Coronary artery (tissue), 2 donors: Measurements from ENCODE around the gene TYW1B.
"Not testable (repeated sequence)": the region's sequence is repeated elsewhere in the genome, so short reads cannot be mapped to it uniquely, and the experiment has no call there.

ENCODE experiments used
- DNase-seq: peaks from one replicate; pipeline ENCODE4 v3.0.0-alpha.2; 2017; ENCODE audit warnings: low spot score
- H3K27ac ChIP-seq, 2 donors: fragments of 200-600 bp; sonication (generic); one replicate each; pipeline ENCODE4 v1.5.1; 2016 to 2019
- H3K4me3 ChIP-seq: fragments of 200-600 bp; sonication (generic); 2 replicates; pipeline ENCODE4 v1.5.1; 2016; ENCODE audit warnings: mild to moderate bottlenecking, moderate library complexity
- TF ChIP-seq, protein P1 (sequence below): fragments of 200-600 bp; sonication (generic); IDR thresholded peaks from one replicate; pipeline ENCODE4 v1.5.1; 2019; ENCODE audit warnings: antibody characterized with exemption

Gene TYW1B

DNA sequence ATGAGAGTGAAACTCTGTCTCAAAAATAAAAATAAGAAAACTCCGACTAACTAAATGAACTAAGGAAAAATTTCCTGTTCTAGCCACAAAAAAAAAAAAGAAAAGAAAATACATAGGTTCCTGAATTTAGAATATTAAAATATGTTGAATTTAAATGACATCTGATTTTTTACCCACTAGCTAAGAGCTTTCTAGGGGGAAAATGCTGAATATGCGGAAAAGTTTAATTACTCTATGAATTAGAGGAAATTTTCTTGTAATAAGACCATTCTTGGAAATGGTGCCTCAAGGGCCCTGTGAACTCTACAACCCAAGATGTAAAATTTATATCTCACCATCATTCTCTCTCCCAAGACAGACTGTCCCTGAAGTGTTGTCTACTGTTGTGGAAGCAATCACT, 250.9 kb downstream of the TYW1B start:
- TF ChIP-seq, protein P1, sequence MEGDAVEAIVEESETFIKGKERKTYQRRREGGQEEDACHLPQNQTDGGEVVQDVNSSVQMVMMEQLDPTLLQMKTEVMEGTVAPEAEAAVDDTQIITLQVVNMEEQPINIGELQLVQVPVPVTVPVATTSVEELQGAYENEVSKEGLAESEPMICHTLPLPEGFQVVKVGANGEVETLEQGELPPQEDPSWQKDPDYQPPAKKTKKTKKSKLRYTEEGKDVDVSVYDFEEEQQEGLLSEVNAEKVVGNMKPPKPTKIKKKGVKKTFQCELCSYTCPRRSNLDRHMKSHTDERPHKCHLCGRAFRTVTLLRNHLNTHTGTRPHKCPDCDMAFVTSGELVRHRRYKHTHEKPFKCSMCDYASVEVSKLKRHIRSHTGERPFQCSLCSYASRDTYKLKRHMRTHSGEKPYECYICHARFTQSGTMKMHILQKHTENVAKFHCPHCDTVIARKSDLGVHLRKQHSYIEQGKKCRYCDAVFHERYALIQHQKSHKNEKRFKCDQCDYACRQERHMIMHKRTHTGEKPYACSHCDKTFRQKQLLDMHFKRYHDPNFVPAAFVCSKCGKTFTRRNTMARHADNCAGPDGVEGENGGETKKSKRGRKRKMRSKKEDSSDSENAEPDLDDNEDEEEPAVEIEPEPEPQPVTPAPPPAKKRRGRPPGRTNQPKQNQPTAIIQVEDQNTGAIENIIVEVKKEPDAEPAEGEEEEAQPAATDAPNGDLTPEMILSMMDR: no peak
- no peak overlapping the region for H3K4me3 ChIP-seq
- no peak overlapping the region for H3K27ac ChIP-seq
- no peak for DNase-seq

DNA sequence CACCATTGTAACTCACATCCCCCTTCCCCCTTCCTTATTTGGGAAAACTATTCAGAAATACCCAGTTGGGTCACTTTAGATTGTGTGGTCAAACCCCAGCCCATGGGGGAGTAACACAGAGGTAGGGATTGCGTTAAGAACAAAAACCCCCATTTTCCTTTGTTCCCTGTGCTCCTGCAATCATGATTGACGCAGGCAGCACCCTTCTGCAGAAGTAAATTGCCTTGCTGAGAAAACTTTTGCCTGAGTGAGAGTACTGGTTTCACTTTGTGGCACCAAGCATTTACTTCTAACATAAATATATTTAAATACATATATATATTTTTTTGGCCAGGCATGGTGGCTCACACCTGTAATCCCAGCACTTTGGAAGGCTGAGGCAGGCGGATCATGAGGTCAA, 266.0 kb downstream of the TYW1B start:
- not testable (repeated sequence) for H3K27ac ChIP-seq, H3K4me3 ChIP-seq, DNase-seq

DNA sequence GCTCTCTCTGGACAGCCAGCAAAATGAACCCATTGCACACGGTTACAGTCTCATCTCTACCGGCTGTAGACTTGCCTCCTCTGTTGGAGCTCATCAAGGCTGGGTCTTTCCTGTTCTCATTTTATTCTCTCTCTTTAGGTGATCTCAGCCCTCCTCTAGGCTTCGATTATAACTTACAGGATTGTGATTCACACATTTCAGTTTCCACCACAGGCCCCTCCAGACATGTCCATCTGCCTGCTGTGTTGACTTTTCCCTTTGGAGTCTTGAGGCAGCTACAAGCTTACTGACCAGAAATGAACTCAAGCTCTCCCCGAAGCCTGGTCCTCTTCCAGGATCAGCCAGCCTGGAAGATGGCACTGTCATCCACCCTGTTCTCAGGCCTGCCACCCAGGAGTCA, 268.5 kb downstream of the TYW1B start:
- DNase-seq, H3K27ac ChIP-seq, H3K4me3 ChIP-seq: not testable (repeated sequence)

DNA sequence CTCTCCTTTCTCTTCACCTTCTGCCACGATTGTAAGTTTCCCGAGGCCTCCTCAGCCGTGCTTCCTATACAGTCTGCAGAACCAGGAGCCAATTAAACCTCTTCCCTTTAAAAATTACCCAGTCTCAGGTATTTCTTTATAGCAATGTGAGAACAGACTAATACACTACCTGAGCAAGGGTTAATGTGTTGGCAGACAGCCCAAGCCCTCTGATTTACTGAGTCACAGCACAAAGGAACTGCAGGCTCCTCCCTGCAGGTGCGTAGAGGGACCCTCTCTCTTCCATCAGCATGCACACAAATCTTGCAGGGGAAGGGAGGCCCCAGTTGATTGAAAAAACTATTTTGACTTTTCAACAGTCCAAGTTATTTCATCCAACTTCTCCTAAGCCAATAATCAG, 271.3 kb downstream of the TYW1B start:
- not testable (repeated sequence) for H3K27ac ChIP-seq, H3K4me3 ChIP-seq, DNase-seq

DNA sequence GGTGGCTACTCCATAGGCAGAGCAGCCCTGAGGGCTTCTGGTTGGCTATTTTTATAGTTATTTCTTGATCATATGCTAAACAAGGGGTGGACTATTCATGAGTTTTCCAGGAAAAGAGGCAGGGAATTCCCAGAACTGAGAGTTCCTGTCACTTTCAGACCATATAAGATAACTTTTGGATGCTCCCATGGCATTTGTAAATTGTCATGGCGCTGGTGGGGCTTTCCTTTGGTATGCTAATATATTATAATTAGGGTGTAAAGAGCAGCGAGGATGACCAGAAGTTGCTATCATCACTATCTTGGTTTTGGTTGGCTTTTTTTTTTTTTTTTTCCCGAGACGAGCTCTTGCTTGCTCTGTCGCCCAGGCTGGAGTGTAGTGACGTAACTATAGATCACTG, 272.8 kb downstream of the TYW1B start:
- not testable (repeated sequence) for H3K4me3 ChIP-seq, H3K27ac ChIP-seq, DNase-seq

DNA sequence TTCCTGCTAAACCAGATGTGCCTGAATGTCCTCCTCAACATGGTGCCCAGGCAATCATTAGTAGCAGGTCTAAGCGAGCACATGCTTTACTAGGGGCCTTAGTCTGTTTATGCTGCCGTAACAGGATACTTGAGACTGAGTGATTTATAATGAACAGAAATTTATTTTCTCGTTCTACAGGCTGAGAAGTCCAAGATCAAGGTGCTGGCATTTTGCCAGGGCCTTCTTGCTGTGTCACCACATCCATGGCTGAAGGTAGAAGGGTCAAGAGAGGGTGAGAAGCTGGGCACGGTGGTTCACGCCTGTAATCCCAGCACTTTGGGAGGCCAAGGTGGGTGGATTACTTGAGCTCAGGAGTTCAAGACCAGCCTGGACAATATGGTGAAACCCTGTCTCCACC, 273.6 kb downstream of the TYW1B start:
- H3K4me3 ChIP-seq, DNase-seq, H3K27ac ChIP-seq: not testable (repeated sequence)

DNA sequence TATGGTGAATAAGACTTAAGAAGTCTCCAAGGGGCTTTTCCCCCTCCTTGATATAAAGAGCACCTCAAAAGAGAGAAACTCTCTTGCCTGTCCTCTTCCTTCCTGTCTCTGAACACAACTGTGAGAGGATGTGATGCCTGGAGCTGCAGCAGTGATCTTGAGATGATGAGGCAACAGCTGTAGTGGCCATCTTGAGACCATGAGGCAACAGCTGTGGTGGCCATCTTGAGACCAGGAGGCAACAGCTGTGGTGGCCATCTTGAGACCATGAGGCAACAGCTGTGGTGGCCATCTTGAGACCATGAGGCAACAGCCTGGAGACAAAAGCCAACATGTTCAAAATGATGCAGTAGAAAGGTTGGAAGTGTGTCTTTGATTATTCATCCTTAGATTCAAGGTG, 277.5 kb downstream of the TYW1B start:
- H3K27ac ChIP-seq, DNase-seq, H3K4me3 ChIP-seq: not testable (repeated sequence)

DNA sequence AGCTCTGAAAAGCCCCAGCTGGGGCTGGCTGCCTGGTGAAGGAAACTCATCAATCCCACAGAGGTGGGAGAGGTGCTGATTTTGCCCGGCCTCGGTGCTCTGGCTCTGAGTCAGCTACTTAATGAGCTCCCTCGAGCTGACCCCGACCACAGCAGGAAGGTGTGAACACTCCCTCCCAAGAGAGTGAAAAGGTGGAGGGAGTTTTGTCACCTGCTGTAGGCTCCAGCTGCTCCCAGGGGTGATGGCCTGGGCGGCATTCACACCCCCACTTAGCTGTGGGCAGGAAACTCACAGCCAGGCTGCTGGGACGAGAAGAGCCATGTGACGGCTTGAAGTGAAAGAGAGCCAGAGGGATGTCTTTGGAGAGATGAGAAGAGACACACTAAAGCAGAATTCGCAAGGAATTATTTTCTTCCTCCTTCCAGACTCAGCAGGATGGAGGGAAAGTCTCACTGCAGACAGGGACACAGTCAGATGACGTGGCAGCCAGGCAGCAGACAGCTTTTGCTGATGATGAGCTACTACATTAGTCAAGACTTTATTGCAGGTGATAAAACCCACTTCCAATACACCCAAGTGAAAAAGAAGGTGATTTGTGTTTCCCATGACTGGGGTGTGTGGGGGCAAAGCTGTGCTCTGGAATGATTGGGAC, 281.3 kb downstream of the TYW1B start:
- H3K4me3 ChIP-seq, H3K27ac ChIP-seq, DNase-seq: not testable (repeated sequence)

DNA sequence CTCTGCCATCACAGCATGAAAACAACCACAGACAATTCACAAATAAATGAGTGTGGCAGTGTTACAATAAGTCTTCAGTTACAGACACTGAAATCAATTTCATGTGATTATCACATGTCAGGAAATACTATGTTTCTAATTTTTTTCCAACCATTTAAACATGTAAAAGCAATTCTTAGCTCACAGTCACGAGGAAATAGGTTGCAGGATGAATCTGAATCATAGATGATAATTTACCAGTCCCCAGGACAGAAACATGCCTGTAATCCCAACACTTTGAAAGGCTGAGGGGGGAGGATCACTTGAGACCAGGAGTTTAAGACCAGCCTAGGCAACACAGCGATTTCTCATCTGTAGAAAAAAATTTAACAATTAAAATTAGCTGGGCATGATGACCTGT, 283.5 kb downstream of the TYW1B start:
- DNase-seq, H3K27ac ChIP-seq, H3K4me3 ChIP-seq: not testable (repeated sequence)

DNA sequence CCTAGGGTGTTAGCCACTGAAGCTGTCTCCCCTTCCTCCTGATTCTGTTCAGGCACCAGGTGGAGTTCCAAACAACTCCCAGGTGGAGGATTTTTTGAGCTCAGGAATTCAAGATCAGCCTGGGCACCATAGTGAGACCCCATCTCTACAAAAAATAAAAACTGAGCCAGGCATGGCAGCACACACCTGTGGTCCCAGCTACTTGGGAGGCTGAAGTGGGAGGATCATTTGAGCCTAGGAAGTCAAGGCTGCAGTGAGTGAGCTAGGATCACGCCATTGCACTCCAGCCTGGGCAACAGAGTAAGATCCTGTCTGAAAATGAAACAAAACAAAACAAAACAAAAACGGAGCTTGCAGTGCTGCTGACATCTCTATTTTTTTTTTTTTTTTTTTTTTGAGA, 287.1 kb downstream of the TYW1B start:
- TF ChIP-seq, protein P1: no peak
- no peak for DNase-seq
- no peak overlapping the region for H3K4me3 ChIP-seq
- H3K27ac ChIP-seq: no peak overlapping the region

DNA sequence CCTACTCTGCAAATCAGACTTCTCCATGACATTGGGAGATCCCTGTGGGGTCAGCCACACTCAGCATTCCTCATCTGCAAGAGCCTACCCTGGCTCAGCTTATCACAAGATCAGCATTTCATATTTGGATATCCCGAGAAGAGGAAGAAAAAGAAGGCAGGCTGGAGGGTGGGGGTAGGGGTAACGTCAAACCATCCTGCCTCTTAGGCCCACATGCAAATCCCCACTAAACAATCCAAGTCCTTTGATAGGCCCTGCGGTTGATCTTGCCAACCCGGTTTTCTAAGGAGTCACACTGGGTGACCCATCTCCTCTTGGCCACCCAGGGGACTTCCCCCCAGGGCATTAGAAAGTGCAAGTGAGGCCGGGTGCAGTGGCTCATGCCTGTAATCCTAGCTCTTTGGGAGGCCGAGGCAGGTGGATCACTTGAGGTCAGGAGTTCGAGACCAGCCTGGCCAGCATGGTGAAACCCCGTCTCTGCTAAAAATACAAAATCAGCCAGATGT, 287.8 kb downstream of the TYW1B start:
- Histone ChIP-seq H3K4me3 (no peak overlapping the region), H3K27ac (no peak overlapping the region)
- DNase-seq: no peak
- TF ChIP-seq, protein P1: no peak

DNA sequence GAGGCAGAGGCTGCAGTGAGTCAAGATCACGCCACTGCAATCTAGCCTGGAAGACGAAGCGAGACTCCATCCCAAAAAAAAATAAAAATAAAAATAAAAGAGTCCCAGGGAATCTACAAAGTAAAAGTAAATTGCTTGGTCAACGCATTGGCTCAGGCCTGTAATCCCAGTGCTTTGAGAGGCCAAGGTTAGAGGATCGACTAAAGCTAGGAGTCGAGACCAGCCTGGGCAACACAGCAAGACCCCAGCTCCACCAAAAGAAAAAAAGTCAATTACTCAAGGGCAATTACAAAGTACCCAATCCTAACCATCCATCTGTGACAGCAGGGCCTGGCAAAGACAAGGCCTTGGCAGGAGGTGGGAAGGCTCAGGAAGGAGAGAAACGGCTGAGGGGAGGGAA, 288.3 kb downstream of the TYW1B start:
- no peak for DNase-seq
- TF ChIP-seq, protein P1: no peak
- Histone ChIP-seq H3K4me3 (no peak overlapping the region), H3K27ac (no peak overlapping the region)
